ENCODE results near the gene NGDN.

DNA sequence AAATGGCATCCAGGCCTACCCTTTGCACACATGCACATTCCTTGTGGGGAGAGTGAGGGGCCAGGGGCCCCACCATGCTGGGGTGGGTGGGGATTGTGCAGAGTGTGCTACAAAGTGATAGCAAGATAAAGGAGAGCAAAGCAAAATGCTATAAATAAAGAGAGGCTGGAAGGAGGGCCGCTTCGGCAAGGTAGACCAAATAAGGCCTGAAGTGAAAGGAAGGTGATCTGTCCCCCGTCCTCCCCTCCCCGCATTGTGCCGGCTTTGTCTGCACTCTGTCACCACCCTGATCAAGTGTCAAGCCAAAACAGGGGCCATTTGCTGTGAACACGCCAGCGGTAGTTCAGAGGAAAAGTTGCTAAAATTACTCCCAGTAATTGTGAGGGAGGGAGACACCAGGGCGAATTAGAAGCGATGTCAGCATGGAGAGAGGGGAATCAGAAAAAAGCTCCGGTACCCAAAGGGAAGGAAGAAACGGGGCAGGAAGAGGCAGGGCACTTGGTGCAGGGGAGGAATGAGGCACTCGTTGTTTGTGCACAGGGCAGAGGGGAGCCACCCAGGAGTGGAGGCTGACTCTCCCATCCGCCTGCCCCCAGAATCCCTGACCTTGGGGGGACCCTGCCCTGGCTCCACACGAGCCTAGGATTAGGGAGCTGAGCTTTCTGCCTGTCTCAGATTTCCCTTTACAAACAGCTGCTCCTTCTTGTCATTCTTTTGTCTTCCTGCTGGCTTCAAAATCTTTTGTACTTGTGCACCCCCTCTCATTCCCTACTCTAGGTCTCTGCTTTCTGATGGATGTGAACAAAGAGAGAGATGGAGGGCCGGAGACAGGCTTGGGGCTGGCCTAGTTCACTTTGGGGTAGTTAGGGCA is 31.2 kb upstream of the NGDN start:
- TF ChIP-seq, protein P1, sequence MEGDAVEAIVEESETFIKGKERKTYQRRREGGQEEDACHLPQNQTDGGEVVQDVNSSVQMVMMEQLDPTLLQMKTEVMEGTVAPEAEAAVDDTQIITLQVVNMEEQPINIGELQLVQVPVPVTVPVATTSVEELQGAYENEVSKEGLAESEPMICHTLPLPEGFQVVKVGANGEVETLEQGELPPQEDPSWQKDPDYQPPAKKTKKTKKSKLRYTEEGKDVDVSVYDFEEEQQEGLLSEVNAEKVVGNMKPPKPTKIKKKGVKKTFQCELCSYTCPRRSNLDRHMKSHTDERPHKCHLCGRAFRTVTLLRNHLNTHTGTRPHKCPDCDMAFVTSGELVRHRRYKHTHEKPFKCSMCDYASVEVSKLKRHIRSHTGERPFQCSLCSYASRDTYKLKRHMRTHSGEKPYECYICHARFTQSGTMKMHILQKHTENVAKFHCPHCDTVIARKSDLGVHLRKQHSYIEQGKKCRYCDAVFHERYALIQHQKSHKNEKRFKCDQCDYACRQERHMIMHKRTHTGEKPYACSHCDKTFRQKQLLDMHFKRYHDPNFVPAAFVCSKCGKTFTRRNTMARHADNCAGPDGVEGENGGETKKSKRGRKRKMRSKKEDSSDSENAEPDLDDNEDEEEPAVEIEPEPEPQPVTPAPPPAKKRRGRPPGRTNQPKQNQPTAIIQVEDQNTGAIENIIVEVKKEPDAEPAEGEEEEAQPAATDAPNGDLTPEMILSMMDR (IDR thresholded peaks at IDR 0.05): no peak
- no peak for TF ChIP-seq POLR2A (IDR thresholded peaks at IDR 0.05)
